CD4-positive, alpha-beta T cell treated with Interleukin-15 for 4 hours (primary cell): ENCODE results near the gene SERPINA12.
A peak's percentile ranks its signal among the peaks of the same experiment; 100 is the strongest.

Experiments
- DNase-seq: peaks from one replicate; pipeline ENCODE4 v3.0.0-alpha.2; 2020; ENCODE audit warnings: low spot score

SERPINA12 gene, protein sequence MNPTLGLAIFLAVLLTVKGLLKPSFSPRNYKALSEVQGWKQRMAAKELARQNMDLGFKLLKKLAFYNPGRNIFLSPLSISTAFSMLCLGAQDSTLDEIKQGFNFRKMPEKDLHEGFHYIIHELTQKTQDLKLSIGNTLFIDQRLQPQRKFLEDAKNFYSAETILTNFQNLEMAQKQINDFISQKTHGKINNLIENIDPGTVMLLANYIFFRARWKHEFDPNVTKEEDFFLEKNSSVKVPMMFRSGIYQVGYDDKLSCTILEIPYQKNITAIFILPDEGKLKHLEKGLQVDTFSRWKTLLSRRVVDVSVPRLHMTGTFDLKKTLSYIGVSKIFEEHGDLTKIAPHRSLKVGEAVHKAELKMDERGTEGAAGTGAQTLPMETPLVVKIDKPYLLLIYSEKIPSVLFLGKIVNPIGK

GRCh38 chr14:94509356-94509755 lies at the start of gene SERPINA12:
Gene SERPINA12 (minus strand): TSS chr14:94509469. CDS start chr14:94498397, 11,072 bp downstream.
- no peak for DNase-seq

GRCh38 chr14:94558842-94559241 lies 49.6 kb upstream of the SERPINA12 start:
- no peak for DNase-seq

GRCh38 chr14:94557327-94557726 lies 48.1 kb upstream of the SERPINA12 start:
- DNase-seq, result no peak

DNA sequence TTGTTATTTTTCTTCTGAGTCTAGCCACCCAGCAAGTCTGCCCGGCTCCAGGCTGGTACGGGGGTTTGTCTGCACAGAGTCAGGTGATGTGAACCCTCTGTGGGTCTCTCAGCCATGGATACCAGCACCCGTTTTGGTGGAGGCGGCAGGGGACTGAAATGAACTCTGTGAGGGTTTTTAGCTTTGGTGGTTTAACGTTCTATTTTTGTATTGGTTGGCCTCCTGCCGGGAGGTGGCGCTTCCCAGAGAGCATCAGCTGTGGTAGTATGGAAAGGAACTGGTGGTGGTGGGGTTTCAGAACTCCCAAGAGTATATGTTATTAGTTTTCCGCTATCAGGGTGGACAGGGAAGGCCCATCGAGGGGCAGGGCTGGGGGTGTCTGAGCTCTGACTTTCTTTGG lies 46.7 kb upstream of the SERPINA12 start:
- no peak for DNase-seq

GRCh38 chr14:94550041-94550440 lies 40.8 kb upstream of the SERPINA12 start:
- DNase-seq, result no peak

DNA sequence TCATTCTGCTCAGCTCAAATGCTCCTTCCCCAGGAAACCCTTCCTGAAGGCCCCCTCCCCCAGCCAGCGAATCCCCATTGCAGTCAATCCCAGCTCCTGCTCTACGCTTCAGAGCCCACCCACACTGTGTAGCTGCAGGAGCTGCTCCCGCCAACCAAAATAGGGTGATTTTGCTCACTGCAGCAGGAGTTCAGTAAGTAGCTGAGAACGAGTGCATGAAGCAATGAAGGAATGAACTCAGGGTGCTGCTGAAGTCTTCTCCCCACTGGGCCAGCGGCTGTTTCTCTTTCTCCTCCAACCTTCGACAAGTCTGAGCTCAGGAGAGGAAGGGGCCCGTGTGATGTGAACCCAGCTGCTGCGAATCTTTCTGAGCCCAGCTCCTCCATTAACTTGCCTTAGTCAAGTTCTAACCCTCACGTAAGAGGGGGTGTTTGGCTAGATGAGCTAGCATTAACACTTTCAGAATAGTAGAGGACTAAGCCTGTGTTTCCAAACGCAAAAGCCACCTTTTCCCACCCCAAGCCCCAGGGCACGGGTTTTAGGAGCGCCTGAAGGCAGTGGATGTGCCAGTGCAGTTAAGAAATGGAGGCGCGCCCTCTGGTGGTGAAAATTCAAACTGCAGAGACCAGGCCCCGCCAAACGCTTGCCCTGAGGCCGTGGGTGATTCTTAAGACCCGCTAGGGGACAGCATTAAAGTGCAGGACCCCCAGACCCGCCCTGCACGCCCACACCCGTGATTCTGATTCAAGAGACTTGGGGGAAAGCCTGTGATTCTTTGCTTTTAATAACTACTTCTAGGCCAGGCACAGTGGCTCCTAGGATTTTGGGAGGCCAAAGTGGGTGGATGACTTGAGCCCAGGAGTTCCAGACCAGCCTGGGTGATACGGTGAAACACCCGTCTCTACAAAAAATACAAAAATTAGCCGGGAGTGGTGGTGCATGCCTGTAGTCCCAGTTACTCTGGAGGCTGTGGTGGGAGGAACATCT lies 40.0 kb upstream of the SERPINA12 start:
- DNase-seq, result peak; percentile 34

DNA sequence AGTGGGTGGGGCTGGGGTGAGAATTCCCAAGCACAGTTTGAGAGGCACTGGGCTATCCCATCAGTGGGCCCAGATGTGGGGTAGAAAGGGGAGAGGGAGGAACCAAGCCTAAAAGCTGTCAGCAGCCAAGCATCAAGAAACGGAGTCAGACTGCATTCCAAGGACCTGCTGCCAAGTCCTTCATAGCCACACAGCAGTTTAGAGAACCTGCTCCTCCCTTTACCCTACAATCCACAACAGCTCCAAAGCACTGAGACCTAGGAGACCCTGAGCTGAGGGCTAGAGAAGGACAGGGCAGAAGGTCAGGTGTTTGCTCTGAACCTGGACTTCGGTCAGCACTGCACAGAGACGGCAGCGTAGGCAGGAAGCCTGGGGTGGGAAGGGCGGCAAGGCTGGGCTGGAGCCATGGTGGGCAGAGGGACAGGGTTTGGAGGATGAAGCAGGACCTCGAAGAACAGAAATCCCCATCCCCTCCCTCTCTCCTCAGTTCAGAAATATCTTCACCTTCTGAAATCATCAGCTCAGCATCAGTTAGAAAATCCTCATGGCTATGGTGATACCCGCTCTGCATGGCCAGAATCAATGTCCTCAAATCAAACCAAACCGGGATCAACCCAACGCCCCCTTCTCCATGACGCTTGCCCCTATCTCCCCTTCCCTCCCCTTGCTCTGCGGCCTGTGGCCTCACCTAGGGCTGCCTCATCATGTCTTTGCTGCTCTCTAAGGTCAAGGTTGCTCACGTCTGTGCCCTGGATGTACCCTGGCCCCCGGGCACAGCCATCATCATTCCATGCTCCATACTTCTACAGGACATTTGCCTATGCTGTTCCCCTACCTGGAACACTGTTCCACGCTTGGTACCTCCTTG lies 39.1 kb upstream of the SERPINA12 start:
- DNase-seq, result no peak

DNA sequence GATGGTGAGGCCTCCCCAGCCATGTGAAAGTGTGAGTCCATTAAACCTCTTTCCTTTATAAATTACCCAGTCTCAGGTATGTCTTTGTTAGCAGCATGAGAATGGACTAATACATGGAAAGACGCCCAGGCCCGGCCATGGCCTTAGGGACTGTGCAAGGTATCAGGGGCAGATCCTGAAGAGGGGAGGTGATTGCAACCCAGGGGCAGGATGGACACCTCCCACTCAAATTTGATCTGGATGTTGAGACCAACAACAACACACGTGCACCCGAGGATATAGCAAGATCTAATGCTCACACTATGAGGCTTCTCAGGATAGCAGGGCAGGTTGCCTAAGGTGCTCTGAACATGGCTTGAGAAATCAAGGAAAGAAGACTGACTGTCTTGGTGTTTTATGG lies 38.5 kb upstream of the SERPINA12 start:
- no peak for DNase-seq

GRCh38 chr14:94547151-94547680 lies 37.9 kb upstream of the SERPINA12 start:
- DNase-seq, result no peak

DNA sequence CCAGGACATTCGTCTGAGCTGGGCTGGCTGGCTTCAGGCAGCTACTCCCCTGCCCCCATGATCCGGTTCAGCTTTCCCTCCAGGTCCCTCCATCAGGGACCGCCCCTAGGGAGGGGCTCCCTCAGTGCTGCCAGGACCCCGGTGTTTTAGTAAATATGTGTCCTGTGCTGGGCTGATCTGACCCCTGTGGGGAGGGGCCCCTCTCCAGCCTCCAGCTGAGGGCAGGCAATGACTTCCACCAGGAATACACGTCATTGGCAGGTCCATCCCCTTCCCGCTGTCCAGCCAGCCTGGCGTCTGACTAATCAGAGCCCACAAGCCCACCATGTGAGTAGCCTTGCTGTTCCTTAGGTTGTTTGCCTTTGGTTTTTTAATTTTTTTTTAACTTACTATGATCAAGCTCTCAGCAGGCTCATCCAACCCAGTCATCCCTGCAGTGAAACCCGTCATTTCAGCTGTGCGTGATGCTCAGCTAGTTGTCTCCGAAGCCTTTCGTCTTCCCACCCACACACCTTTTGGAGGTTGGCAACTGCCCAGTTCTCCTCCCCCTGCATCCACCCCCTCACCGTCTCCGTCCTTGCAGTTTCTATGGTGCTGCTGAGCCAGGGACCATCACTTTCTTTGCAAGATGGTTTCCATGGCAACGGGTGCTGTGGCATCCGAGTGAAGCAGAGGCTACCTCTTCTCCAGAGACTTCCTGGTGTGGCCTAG lies 36.0 kb upstream of the SERPINA12 start:
- DNase-seq, result no peak

DNA sequence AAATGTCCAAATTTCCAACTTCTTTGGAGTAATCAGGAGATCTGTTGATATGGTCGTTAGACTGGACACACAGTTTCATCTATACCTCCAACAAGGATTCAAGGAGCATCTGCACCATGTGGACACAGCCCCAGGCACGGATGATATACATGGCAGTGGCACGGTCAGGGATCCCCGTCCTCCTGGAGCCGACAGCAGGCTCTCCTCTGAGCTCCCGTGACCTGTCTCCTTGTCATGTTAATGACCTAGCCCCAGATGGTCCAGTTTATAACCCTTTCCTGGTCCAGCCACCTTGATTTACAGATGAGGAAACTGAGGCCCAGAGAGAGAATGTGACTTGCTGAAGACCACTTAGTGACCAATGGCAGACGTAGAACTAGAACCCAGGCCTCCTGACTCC lies 35.5 kb upstream of the SERPINA12 start:
- DNase-seq, result no peak

DNA sequence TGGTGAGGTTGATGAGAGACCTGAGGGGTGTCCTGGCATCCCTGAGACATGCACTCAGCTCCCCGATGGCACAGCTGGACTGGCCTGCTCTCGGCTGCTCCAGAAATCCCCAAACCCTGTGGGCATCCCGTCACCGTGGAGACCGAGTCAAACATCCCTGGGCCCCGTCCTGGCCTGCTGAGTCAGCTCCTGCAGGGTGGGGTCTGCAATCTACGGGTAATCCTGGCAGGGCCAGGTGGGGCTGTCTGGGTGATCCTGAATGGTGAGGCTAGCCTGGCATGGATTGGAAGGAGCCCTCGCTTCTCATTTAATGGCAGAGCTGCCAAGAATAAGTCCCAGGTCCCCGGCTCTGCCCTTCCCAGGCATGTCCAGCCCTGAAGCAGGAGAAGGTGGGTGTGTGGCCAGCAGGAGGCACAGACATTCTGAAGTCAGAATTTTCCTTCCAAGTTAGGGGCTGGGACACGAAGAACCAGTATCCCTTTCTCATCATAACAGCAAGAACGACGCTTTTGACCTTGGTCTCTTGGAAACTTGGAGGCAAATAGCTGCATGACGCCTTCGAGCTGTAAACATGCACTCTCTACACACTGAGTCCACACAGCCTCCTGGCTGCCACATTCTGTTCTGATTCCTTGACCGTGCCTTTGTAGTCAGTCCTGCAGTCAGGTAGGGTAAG lies 34.3 kb upstream of the SERPINA12 start:
- no peak for DNase-seq

DNA sequence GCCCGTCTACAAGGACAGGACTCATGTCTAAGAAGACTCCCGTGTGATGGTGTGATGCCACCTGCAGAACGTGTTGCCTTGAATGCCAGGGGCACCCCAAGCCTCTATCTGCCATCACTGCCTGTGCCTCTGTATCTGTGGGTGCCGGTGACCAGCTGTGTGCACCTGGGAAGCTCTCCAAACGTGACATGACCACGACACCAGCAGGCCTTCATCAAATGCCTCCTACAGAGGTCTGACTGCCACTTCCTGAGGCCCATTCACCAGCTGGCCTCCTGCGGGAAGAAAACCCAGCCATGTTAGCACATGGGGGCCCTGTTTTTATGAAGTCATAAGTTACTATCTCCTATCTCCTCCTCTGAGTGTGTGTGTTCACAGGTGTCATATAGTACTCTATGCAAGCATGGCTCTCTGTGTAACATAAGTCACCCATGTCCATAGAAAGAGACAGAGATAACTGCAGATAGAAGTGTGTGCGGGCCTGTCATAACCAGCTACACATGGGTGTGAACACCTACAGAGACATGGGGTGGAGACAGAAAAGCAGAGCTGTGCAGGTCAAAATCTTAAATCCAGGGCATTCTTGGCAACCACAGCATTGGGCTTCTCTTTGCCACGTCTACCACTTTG lies 33.7 kb upstream of the SERPINA12 start:
- no peak for DNase-seq

DNA sequence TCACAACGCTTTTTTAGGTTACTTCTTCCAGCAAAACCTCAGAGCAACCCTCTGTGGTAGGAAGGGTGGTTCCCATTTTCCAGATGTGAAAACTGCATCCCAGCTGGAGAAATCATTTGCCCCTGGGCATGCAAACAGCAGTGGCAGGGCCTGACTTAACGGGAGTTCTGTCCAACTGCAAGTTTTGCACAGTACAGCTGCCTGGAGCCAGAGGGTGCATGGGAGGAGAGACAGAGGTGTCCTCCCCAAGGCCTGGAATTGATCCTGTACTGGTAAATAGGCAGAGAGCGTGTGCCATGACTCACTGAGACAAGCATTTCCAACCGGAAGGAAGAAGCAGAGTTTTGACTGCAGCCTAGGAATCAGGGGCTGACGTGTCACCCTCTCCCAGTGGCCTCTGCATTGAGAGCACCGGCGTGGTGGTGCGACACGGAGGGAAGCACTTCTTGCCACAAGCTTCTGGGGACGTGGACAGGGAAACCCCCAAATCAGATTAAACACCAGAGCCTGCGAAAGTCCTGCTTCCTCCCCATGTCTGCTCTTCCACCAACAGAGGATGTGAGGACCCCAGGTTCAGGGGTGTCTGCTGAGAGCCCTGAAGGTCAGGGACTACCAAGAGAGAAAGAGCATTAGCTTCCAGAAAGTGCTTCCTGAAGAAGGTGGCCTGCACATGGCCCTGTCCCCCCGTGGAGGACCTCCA lies 33.0 kb upstream of the SERPINA12 start:
- no peak for DNase-seq

DNA sequence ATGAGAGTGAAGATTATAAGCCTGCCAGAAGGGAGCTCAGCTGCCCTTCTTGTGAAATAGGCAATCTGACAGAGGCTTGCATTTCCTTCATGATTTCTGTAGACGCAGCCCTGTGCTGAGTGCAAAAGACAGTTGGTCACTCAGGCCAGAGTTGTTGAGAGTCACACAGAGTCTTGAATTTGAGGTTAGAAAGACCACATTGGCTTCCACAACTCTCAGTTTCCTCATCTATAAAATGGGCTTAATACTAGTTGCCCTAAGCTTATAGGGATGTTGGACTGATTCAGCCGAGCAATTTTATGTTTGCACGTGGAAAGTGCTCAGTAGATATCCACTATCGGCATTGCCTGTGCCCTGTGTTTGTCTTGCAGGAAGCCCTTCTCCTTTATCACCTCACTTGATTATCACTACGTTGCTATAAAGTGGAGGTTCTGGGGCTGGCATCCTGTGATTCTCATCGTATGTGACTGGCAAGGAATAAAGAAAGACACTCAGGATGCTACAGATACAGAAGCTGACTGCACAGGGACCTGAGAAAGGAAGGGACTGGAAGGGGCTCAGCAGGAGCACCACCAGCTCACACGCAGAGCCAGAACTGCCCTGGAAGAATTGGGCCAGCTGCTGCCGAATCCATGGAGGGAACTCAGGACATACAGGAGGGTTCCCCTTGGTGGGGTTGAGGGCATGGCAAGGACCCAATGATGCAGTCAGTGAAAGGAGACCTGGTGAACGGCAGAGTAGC lies 32.1 kb upstream of the SERPINA12 start:
- DNase-seq, result no peak

DNA sequence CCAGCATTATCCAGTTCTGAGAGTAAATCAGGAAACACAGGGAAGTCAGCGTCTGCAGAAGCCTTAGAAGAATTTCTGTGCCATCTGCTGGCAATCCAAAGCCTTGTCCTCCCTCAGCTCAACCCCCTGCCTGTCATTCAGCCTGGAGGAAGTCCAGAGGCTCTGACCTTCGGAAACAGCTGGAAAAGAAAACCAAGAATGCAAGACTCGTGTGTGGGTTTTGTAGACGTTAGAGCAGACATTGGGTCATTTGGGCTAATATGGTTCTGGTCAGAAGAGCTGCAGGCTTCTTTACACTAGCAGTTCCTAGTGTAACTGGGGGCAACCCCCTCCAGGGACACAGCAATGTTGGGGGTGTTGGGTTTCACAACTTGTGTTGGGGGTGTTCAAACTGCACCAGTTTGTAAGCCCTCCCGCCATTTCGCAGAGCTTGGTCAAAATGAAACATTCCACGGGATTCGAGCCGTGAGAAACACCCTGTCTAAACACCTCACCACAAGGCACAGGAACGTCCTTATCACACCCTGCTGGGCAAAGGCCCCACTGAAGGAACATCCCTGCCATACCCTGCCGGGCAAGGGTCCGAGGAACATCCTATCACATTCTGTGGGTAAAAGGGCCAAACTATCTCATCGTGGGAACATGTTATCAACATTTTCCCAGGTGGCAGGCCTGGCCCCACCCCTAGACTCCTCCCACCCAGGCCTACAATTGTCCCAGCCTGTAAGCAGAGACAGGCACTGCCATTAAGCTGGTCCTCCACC lies 30.9 kb upstream of the SERPINA12 start:
- DNase-seq, result no peak

GRCh38 chr14:94539181-94539580 lies 29.9 kb upstream of the SERPINA12 start:
- DNase-seq, result no peak
